ENCODE measurements around the gene FARS2. TPM values are rescaled to one million over a fixed set of nuclear protein-coding genes. Genes with fewer than 3 reads are reported as not detected.

FARS2 gene
- total and polyA plus RNA-seq, 9 of the 15 experiments (the other 6 are each of a cell fraction or from before 2014, with no cell fraction given), result 16.5 to 62.2 (median 27.0) TPM

GRCh38 chr6:5554226-5554625 is 292.9 kb downstream of the FARS2 start:
- no peaks in the 10 kb centered on the region for H3K27me3 ChIP-seq (ENCODE audit: control insufficient read depth in 2 of 2, insufficient read depth in 2 of 2, low read length in 2 of 2)
- TF ChIP-seq PTBP1 (IDR thresholded peaks at IDR 0.05; ENCODE audit: low read depth, low read length) (no peak), ZNF766 (CRISPR knock-in tag; conservative IDR thresholded peaks at IDR 0.05) (no peak), MED1 (CRISPR knock-in tag; IDR thresholded peaks at IDR 0.05; ENCODE audit: borderline replicate concordance) (no peak), NFYB (IDR thresholded peaks at IDR 0.05; ENCODE audit: extremely low read depth, insufficient read length) (no peak)
- no peaks in the 10 kb centered on the region for H4K20me1 ChIP-seq (replicated peaks; ENCODE audit: control insufficient read depth, insufficient read depth, low read length)
- no TSS peak for BruUV-seq (replicated peaks)
- ChIA-PET CTCF (ENCODE audit: low intra/inter-chr PET ratio) (no interaction called here), POLR2A (interaction anchor here (1.1 kb wide), 1 partner anchor 308 kb away, joined by 3 read pairs; no protein-coding TSS in a partner anchor)
- H3K4me2 ChIP-seq (ENCODE audit: insufficient read depth, low read length), result no peak overlapping the region
- H2AFZ ChIP-seq (ENCODE audit: low read depth, low read length), result no peak overlapping the region
- 30% methylated on average over 1 of the region's 1 CpG for WGBS (ENCODE audit: insufficient coverage, low coverage, missing lambda C conversion rate)
- H3K9me3 ChIP-seq (replicated peaks; ENCODE audit: control insufficient read depth, insufficient read depth, low read depth, low read length), result no peaks in the 10 kb centered on the region
- ATAC-seq (no peak), DNase-seq (ENCODE audit: extremely low read depth in 1 of 4, low spot score in 3 of 4) (no peak), FAIRE-seq (no peak)
- in situ Hi-C loops (cut with MboI), result no loop called here
- H3K9ac ChIP-seq (ENCODE audit: insufficient read depth in 1 of 2, low read depth in 2 of 2, low read length in 2 of 2), result no peak overlapping the region
- H3K27ac ChIP-seq (ENCODE audit: extremely low read depth, low read depth, low read length), result no peak overlapping the region
- H3K9me1 ChIP-seq (ENCODE audit: control insufficient read depth, insufficient read depth, low read length), result no peaks in the 10 kb centered on the region
- no peak overlapping the region for H3K4me3 ChIP-seq
- H3K36me3 ChIP-seq (ENCODE audit: control insufficient read depth, insufficient read depth, low read length), result no peaks in the 10 kb centered on the region
- no peaks in the 10 kb centered on the region for H3K79me2 ChIP-seq (ENCODE audit: control insufficient read depth, insufficient read depth, low read length)
- no peaks in the 10 kb centered on the region; a peak in 1 of 5 replicates for H3K4me1 ChIP-seq (replicated peaks in 1 of 2; ENCODE audit: control insufficient read depth in 2 of 2, insufficient read depth in 2 of 2, low read length in 2 of 2)
- intact Hi-C loops (cut with micrococcal nuclease), result no loop called here

DNA sequence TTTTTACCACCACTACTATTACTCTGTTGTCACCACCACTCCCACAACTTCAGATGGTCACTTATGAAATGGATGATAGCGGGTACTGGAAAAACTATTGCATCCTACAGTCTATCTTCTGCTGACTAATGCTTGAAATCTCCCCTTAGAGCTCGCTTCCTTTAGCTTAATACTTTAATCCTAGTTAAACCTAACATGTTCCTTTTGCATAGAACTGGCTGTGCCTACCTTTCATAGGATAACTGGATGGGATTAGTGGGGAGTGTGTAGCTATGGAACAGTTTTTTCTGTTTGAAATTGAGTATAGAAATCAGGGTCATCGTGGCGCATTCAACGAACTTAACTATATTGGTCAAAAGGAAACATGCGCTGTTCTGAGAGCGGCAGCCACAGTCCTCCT is 294.7 kb downstream of the FARS2 start:
- ATAC-seq (no peak), DNase-seq (ENCODE audit: extremely low read depth in 1 of 4, low spot score in 3 of 4) (no peak), FAIRE-seq (no peak)
- CTCF ChIA-PET (ENCODE audit: low intra/inter-chr PET ratio), result no interaction called here
- no peaks in the 10 kb centered on the region; a peak in 1 of 5 replicates for H3K4me1 ChIP-seq (replicated peaks in 1 of 2; ENCODE audit: control insufficient read depth in 2 of 2, insufficient read depth in 2 of 2, low read length in 2 of 2)
- H3K27me3 ChIP-seq (ENCODE audit: control insufficient read depth in 2 of 2, insufficient read depth in 2 of 2, low read length in 2 of 2), result no peaks in the 10 kb centered on the region
- no peaks in the 10 kb centered on the region for H3K9me1 ChIP-seq (ENCODE audit: control insufficient read depth, insufficient read depth, low read length)
- intact Hi-C loops (cut with micrococcal nuclease), result no loop called here
- in situ Hi-C loops (cut with MboI), result no loop called here
- H3K9ac ChIP-seq (ENCODE audit: insufficient read depth in 1 of 2, low read depth in 2 of 2, low read length in 2 of 2), result no peak overlapping the region
- WGBS (ENCODE audit: insufficient coverage, low coverage, missing lambda C conversion rate), result 89% methylated on average over 7 of the region's 7 CpGs
- H3K4me2 ChIP-seq (ENCODE audit: insufficient read depth, low read length), result no peak overlapping the region
- no peak overlapping the region for H2AFZ ChIP-seq (ENCODE audit: low read depth, low read length)
- no peak overlapping the region for H3K4me3 ChIP-seq
- H3K27ac ChIP-seq (ENCODE audit: extremely low read depth, low read depth, low read length), result no peak overlapping the region
- H3K36me3 ChIP-seq (ENCODE audit: control insufficient read depth, insufficient read depth, low read length), result no peaks in the 10 kb centered on the region
- no peak for TF ChIP-seq PHF21A (IDR thresholded peaks at IDR 0.05; ENCODE audit: borderline replicate concordance, low read depth)
- TF ChIP-seq, protein P1, sequence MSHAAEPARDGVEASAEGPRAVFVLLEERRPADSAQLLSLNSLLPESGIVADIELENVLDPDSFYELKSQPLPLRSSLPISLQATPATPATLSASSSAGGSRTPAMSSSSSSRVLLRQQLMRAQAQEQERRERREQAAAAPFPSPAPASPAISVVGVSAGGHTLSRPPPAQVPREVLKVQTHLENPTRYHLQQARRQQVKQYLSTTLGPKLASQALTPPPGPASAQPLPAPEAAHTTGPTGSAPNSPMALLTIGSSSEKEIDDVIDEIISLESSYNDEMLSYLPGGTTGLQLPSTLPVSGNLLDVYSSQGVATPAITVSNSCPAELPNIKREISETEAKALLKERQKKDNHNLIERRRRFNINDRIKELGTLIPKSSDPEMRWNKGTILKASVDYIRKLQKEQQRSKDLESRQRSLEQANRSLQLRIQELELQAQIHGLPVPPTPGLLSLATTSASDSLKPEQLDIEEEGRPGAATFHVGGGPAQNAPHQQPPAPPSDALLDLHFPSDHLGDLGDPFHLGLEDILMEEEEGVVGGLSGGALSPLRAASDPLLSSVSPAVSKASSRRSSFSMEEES (CRISPR knock-in tag; IDR thresholded peaks at IDR 0.05), result no peak
- TF ChIP-seq, protein P2, sequence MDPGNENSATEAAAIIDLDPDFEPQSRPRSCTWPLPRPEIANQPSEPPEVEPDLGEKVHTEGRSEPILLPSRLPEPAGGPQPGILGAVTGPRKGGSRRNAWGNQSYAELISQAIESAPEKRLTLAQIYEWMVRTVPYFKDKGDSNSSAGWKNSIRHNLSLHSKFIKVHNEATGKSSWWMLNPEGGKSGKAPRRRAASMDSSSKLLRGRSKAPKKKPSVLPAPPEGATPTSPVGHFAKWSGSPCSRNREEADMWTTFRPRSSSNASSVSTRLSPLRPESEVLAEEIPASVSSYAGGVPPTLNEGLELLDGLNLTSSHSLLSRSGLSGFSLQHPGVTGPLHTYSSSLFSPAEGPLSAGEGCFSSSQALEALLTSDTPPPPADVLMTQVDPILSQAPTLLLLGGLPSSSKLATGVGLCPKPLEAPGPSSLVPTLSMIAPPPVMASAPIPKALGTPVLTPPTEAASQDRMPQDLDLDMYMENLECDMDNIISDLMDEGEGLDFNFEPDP (CRISPR knock-in tag; IDR thresholded peaks at IDR 0.05), result no peak
- TF ChIP-seq PHB2 (IDR thresholded peaks at IDR 0.05; ENCODE audit: low read depth), result no peak
- TF ChIP-seq ZNF431 (CRISPR knock-in tag; IDR thresholded peaks at IDR 0.05), result no peak
- no peak for TF ChIP-seq CBX2 (IDR thresholded peaks at IDR 0.05; ENCODE audit: insufficient read depth, low read length, poor library complexity, severe bottlenecking)
- POLR2A ChIA-PET, result no interaction called here
- H3K9me3 ChIP-seq (replicated peaks; ENCODE audit: control insufficient read depth, insufficient read depth, low read depth, low read length), result no peaks in the 10 kb centered on the region
- no peaks in the 10 kb centered on the region for H3K79me2 ChIP-seq (ENCODE audit: control insufficient read depth, insufficient read depth, low read length)
- no TSS peak for BruUV-seq (replicated peaks)
- no peaks in the 10 kb centered on the region for H4K20me1 ChIP-seq (replicated peaks; ENCODE audit: control insufficient read depth, insufficient read depth, low read length)
